GM18526 (cell line): ENCODE data around the gene TMEM51.

Source experiments
- POLR2A ChIP-seq: IDR thresholded peaks from 3 replicates; pipeline ENCODE4 v1.6.1; 2011; ENCODE audit not compliant: insufficient read length; ENCODE audit errors: extremely low read depth

TMEM51 gene

DNA sequence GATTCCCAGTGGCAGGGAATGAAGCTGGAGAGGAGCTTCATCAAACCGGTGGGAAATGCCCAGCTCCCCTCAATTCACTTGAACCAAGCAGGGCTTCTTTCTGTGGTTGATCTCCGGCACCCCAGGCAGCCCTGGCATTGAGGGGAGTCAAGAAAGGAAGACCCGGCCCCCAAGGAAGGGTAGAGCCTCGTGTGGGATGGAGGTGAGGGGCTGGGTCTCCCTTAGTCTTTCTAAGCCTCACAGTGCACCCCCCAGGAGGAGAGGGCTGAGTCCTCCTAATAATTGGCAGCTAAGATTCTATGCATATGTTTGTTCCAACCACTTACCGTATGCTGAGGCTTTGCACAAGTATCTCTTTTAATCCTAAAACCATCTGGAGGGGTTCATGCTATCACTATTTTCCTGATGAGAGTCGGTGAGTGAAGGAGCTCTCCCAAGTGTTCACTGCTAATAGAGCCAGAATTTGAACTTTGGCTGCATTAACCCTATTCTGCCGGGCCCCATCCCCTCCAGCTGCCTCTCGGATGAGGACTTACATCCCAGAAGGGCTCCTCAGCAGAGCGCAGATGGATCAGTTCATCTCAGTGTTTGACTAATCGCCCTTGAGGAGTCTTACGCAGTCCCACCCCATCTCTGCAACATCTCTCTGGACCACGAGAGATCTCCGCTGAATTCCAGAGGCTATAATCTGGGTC lies 33.1 kb upstream of the TMEM51 start:
- TF ChIP-seq POLR2A, result no peak

GRCh38 chr1:15122331-15122730 lies 31.2 kb upstream of the TMEM51 start:
- no peak for TF ChIP-seq POLR2A

- no peak for TF ChIP-seq POLR2A
Measured at GRCh38 chr1:15123270-15123669, 30.3 kb upstream of the TMEM51 start.

- no peak for TF ChIP-seq POLR2A
Measured at GRCh38 chr1:15123925-15124324, 29.6 kb upstream of the TMEM51 start.

- TF ChIP-seq POLR2A, result no peak
Measured at GRCh38 chr1:15124362-15125100, 29.0 kb upstream of the TMEM51 start.

GRCh38 chr1:15125101-15125745 lies 28.3 kb upstream of the TMEM51 start:
- TF ChIP-seq POLR2A, result no peak

- TF ChIP-seq POLR2A, result no peak
Measured at GRCh38 chr1:15128077-15128476, 25.5 kb upstream of the TMEM51 start.

DNA sequence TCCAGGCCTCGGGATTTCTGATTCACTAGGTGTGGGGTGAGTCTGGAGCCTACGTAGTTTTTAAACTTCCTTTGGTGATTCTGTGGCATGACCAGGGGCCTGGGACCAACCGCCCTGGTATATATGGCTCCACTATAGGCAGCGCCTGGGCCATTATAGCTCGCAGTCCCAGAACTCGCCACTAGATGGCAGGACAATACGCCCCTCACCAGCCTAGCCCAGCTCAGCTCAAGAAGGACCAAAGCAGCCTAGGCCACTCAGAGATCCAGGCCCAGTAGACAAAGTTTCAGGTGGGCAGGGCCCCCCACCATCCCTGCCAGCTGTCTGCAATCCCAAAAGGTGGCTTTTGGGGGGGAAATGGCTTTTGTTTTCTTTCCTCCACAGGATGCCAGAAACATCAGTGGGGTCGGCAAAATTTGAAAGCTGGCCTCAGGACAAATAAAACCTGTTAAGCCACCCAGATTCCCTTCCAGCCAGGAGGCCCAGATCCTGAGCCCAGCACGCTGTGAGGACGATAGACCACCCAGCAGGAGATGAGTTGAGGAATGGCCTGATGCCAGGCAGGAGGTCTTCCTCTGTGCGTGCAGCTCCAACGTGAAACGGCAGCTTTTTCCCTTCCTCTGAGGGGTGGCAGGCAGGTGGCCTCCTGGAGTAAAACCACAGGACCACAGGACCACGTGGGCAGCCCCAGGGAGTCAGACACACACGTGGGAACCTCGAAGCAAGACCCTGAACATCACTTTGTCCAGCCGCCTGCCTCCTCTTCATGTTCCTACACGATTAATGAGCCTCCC lies 24.8 kb upstream of the TMEM51 start:
- TF ChIP-seq POLR2A, result no peak

DNA sequence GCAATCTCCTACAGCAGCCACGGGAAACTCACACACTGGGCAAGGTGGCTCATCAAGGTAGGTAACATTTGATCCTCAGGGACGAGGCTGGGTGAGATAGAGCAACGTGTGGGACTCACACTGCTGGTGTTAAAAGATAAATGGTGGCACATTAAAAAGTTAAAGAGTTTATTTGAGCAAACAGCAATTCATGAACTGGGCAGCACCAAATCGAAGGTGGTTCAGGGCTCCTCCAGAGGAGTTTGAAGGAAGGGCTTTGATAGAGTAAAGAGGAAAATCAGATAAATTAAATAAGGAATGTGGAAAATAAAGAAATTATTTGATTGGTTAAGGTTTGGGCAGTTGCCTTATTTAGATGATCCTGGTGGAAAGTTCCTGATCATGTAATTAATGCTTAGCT lies 23.6 kb upstream of the TMEM51 start:
- no peak for TF ChIP-seq POLR2A

- TF ChIP-seq POLR2A, result no peak
Measured at GRCh38 chr1:15130607-15131006, 22.9 kb upstream of the TMEM51 start.

GRCh38 chr1:15132965-15133364 lies 20.6 kb upstream of the TMEM51 start:
- TF ChIP-seq POLR2A, result no peak

DNA sequence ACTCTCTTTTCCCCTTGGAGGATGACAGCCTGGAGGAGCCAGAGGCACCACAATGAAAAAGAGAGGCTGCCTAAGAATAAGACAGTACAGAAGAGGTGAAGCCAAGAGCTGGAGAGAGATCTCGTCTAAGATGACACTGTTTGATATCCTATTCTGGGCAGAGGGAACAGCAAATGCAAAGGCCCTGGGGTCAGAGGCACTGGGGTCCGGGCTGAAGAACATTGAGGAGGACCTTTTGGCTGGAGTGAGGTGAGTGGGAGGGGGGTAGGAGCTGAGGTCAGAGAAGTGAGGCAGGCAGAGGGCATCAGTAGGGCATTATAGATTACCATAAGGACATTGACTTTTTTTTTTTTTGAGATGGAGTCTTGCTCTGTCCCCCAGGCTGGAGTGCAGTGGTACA lies 19.3 kb upstream of the TMEM51 start:
- no peak for TF ChIP-seq POLR2A

GRCh38 chr1:15137809-15138208 lies 15.7 kb upstream of the TMEM51 start:
- TF ChIP-seq POLR2A, result no peak

- no peak for TF ChIP-seq POLR2A
Measured at GRCh38 chr1:15139654-15140350, 13.7 kb upstream of the TMEM51 start.
